Spleen (tissue), 11 donors: ENCODE data around the gene FOSB. TPM values are rescaled to one million over a fixed set of nuclear protein-coding genes. Genes with fewer than 3 reads are reported as not detected.

Source experiments
- DNase-seq: peaks from one replicate; pipeline ENCODE4 v3.0.0-alpha.2; 2020
- H3K27ac ChIP-seq, 8 donors: fragments of 200-600 bp; sonication (generic) in 7 of 8; 1 replicate in 4 of 8; 2 replicates in 4 of 8; pipeline versions ENCODE4 v1.5.0 to v1.8.0; 2016 to 2021; ENCODE audit warnings: inconsistent platforms in 4 of 8, mild to moderate bottlenecking in 4 of 8, moderate library complexity in 1 of 8
- H3K27me3 ChIP-seq, 7 donors: fragments of 200-600 bp; sonication (generic) in 6 of 7; replicated peaks in 1 of 7; 1 replicate in 4 of 7; 2 replicates in 3 of 7; pipeline versions ENCODE4 v1.5.0 to v1.8.0; 2016 to 2021; ENCODE audit warnings: inconsistent platforms in 3 of 7, mild to moderate bottlenecking in 1 of 7
- H3K36me3 ChIP-seq, 6 donors: fragments of 200-600 bp; sonication (generic) in 5 of 6; 1 replicate in 4 of 6; 2 replicates in 2 of 6; pipeline versions ENCODE4 v1.5.0 to v1.8.0; 2016 to 2021; ENCODE audit warnings: inconsistent platforms in 2 of 6
- H3K4me1 ChIP-seq, 6 donors: fragments of 200-600 bp; sonication (generic) in 5 of 6; 1 replicate in 3 of 6; 2 replicates in 3 of 6; pipeline versions ENCODE4 v1.5.0 to v1.8.0; 2016 to 2021; ENCODE audit warnings: inconsistent platforms in 3 of 6
- H3K4me3 ChIP-seq, 8 donors: fragments of 200-600 bp; sonication (generic) in 7 of 8; 1 replicate in 4 of 8; 2 replicates in 4 of 8; pipeline versions ENCODE4 v1.5.0 to v1.8.0; 2016 to 2021; ENCODE audit warnings: inconsistent platforms in 4 of 8, mild to moderate bottlenecking in 4 of 8, moderate library complexity in 2 of 8
- H3K9me3 ChIP-seq, 8 donors: fragments of 200-600 bp; sonication (generic) in 7 of 8; 1 replicate in 4 of 8; 2 replicates in 4 of 8; pipeline versions ENCODE4 v1.5.0 to v1.8.0; 2016 to 2021; ENCODE audit warnings: inconsistent platforms in 4 of 8
- CTCF ChIP-seq, 11 experiments: fragments of 200-600 bp in 7 of 11; fragments of 450-650 bp in 4 of 11; sonication (generic) in 4 of 11; IDR thresholded peaks in 8 of 11; conservative IDR thresholded peaks in 3 of 11; 1 replicate in 7 of 11; 2 replicates in 4 of 11; pipeline versions ENCODE4 v1.4.0 to v1.8.0; 2016 to 2021; ENCODE audit warnings: antibody characterized with exemption in 11 of 11, inconsistent platforms in 4 of 11, mild to moderate bottlenecking in 1 of 11
- POLR2A ChIP-seq, 3 donors: fragments of 450-650 bp; IDR thresholded peaks; one replicate each; pipeline ENCODE4 v1.5.1; 2017; ENCODE audit warnings: antibody characterized with exemption in 3 of 3, mild to moderate bottlenecking in 1 of 3
- POLR2AphosphoS5 ChIP-seq, 3 donors: sonication (generic); formaldehyde crosslinking; IDR thresholded peaks; one replicate each; pipeline ENCODE4 v1.5.1; 2017; ENCODE audit warnings: antibody characterized with exemption in 3 of 3
- WGBS, 5 donors: extraction: QIAGEN DNeasy Blood & Tissue Kit in 3 of 5; methylation state at CpG; one replicate each; pipeline versions ENCODE4 v1.1.5 to v1.1.7; 2013 to 2018; 5-methylcytosine and 5-hydroxymethylcytosine counted together
- intact Hi-C: fragments of 100-400 bp; cut with DNase I; formaldehyde crosslinking; loops from one replicate; pipeline ENCODE4 v1.15.0; 2023; ENCODE audit warnings: low total_unique reads
- polyA plus RNA-seq, 3 donors: library from polyadenylated mRNA; stranded (reverse); fragments of 200-250 nt; gene quantifications; one replicate each; pipeline ENCODE4 v1.2.1, GENCODE V29; 2013
- total RNA-seq, 7 donors: library from RNA; depleted of rRNA in 3 of 7; stranded (reverse); fragments of >200 nt in 3 of 7; fragmentation: NEBNext Ultra II Directional in 4 of 7; extraction: Animal tissue kit (Norgen Biotek cat#: 25700) in 4 of 7; gene quantifications; one replicate each; pipeline versions ENCODE4 v1.1.0 to v1.2.1, GENCODE V29; 2016 to 2021
- donor health status: healthy with polysubstance abuse.
- donor health status: DM: no; HTN: no; CAD: no; lungs with moderate emphysema.
- donor health status: DM: no; HTN: no; CAD: no.
- donor health status: Bipolar disorder and iron deficiency.
- donor health status: healthy.
- donor health status: DM: no; HTN: no; CAD: no.
- donor health status: DM: yes; HTN: yes; CAD: no.

FOSB gene
- total and polyA plus RNA-seq, 10 donors = 0.42 to 41.7 (median 1.5) TPM

DNA sequence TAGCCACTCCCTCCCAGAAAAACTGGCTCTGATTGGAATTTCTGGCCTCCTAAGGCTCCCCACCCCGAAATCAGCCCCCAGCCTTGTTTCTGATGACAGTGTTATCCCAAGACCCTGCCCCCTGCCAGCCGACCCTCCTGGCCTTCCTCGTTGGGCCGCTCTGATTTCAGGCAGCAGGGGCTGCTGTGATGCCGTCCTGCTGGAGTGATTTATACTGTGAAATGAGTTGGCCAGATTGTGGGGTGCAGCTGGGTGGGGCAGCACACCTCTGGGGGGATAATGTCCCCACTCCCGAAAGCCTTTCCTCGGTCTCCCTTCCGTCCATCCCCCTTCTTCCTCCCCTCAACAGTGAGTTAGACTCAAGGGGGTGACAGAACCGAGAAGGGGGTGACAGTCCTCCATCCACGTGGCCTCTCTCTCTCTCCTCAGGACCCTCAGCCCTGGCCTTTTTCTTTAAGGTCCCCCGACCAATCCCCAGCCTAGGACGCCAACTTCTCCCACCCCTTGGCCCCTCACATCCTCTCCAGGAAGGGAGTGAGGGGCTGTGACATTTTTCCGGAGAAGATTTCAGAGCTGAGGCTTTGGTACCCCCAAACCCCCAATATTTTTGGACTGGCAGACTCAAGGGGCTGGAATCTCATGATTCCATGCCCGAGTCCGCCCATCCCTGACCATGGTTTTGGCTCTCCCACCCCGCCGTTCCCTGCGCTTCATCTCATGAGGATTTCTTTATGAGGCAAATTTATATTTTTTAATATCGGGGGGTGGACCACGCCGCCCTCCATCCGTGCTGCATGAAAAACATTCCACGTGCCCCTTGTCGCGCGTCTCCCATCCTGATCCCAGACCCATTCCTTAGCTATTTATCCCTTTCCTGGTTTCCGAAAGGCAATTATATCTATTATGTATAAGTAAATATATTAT lies 6.1 kb downstream of the FOSB start:
- intact Hi-C loops = no loop called here
- Histone ChIP-seq H3K4me1 (peaks cover 14 to 83% (median 46%) of the 10 kb centered on the region in 6 donors), H3K27ac (no peak overlapping the region), H3K4me3 (no peak overlapping the region), H3K9me3 (no peaks in the 10 kb centered on the region), H3K36me3 (no peaks in the 10 kb centered on the region), H3K27me3 (peaks cover 0 to 48% (median 16%) of the 10 kb centered on the region in 7 donors)
- no peak for DNase-seq
- WGBS, 5 donors = 64 to 67% (median 64%) methylated on average over 27 of the region's 27 CpGs
- no peak for TF ChIP-seq CTCF (IDR thresholded peaks at IDR 0.05 in 8 of 11, conservative IDR thresholded peaks at IDR 0.05 in 3 of 11)

GRCh38 chr19:45474606-45475521 lies 7.1 kb downstream of the FOSB start:
- intact Hi-C loops = no loop called here
- H3K9me3 ChIP-seq = no peaks in the 10 kb centered on the region
- 64 to 69% (median 68%) methylated on average over 28 of the region's 28 CpGs for WGBS, 5 donors
- peaks cover 0 to 48% (median 16%) of the 10 kb centered on the region in 7 donors for H3K27me3 ChIP-seq
- peaks cover 15 to 81% (median 43%) of the 10 kb centered on the region in 6 donors for H3K4me1 ChIP-seq
- no peaks in the 10 kb centered on the region for H3K36me3 ChIP-seq
- TF ChIP-seq CTCF (IDR thresholded peaks at IDR 0.05 in 8 of 11, conservative IDR thresholded peaks at IDR 0.05 in 3 of 11) = no peak
- no peak for TF ChIP-seq POLR2A (IDR thresholded peaks at IDR 0.05)
- TF ChIP-seq POLR2AphosphoS5 (IDR thresholded peaks at IDR 0.05) = no peak
- DNase-seq = no peak
- H3K4me3 ChIP-seq = no peak overlapping the region
- H3K27ac ChIP-seq = no peak overlapping the region

GRCh38 chr19:45475537-45476291 lies 7.9 kb downstream of the FOSB start:
- intact Hi-C loops = no loop called here
- no peak overlapping the region for H3K4me3 ChIP-seq
- peaks cover 0 to 47% (median 16%) of the 10 kb centered on the region in 7 donors for H3K27me3 ChIP-seq
- H3K27ac ChIP-seq = no peak overlapping the region
- TF ChIP-seq POLR2A (IDR thresholded peaks at IDR 0.05) (no peak), POLR2AphosphoS5 (IDR thresholded peaks at IDR 0.05) (no peak), CTCF (IDR thresholded peaks at IDR 0.05 in 8 of 11, conservative IDR thresholded peaks at IDR 0.05 in 3 of 11) (no peak)
- peaks cover 12 to 72% (median 35%) of the 10 kb centered on the region in 6 donors for H3K4me1 ChIP-seq
- WGBS, 5 donors = 74 to 85% (median 77%) methylated on average over 6 of the region's 6 CpGs
- DNase-seq = no peak
- H3K9me3 ChIP-seq = no peaks in the 10 kb centered on the region
- H3K36me3 ChIP-seq = no peaks in the 10 kb centered on the region
